Activated CD4-positive, alpha-beta T cell treated with anti-CD3 and anti-CD28 coated beads for 1 hour (primary cell): ENCODE measurements around the gene MPC1.

Experiments used
- DNase-seq: peaks from one replicate; pipeline ENCODE4 v3.0.0-alpha.2; 2020

MPC1 gene

DNA sequence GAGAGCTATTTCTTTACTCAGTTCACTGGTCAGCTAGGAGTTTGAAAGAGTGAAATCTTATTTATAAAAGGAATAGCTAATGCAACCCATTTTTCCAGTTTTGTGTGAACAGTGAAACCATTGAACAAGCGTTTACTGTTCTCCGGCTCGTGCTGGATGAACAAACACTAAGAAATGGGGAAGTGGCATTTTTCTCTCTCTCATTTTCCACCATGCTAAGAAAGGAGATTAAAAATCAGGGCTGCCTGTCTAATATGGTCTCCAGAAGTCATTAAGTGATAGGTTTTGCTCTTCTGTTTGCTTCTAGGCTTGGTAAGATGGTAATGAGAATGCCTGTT, 39.6 kb downstream of the MPC1 start:
- DNase-seq, result no peak

DNA sequence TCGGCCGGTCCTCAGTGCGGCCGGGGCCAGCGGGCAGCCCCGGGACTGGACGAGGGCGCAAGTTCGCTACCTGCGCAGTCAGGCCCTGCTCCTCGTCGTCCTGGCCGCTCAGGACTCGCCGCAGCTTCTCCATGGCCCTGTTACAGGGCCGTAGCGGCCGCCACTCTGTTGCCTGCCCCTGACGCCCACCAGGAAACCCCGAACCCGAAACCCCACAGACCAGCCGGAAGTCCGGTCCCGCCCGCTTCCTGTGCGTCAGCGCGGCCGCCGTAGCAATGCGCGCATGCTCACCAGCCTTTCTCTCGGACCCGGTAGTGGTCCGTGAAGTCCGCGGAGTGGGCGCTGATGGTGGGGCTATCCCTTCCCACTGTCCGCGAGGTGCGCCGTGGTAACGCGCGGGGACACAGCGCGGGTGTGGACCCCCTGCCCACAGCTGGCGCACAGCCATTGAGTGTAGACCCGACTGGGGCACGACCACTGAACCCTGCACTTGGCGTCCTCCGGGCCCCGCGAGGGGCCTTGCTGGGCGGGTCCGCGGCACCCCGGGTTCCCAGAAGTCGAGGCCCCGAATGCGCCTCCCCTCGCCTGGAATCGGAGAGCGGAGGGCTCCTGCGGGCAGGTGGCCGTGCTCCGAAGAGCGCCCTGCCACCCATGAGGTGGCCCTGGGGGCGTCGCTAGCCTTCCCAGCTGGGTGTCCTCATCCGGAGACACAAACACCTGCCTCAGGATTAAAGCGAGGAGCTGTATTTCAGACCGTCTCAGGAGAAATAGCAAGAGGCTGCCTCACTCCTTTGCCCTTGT, 40.2 kb downstream of the MPC1 start, which contains the start of gene SFT2D1:
Gene SFT2D1, minus strand, starts transcription at position 197 of the 801 bp plus-strand sequence. Its CDS starts 64 bp downstream, at position 133.
- DNase-seq, result peak; percentile 53

DNA sequence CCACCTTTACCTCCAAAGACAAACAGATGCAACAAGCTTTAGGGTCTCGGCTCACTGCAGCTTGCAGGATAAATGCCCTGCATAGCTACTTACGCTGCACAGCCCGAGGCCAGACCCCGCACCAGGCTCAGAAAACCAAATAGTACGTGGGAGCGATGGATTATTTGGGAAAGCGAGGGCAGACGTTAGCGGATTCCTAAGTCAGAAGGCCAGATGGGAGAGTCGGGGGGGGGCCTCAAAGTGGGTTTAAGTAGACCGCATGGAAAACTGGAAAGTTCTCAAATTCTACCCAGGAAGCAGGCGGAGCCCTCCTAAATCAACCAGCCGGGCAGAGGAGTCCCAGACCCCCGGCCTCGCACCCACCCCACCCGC, 40.8 kb downstream of the MPC1 start:
- DNase-seq, result no peak

DNA sequence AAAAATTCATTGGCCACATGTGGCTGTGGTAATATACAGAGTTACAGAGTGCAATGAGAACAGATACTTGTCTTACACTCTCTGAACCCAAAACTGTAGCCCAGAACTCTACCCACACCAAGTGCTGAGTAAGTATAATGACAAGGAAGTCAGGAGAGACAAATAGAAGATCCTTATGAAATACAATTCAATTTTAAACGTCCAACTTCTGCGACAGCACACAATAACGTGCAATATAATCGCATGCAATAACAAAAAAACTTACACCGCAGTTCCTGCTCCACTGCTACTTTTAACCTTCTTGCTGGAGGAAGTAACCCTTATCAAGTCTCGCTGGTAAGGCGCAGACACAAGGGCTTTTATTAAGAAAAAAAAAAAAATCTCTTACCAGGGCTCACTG, 41.3 kb downstream of the MPC1 start:
- DNase-seq, result no peak

DNA sequence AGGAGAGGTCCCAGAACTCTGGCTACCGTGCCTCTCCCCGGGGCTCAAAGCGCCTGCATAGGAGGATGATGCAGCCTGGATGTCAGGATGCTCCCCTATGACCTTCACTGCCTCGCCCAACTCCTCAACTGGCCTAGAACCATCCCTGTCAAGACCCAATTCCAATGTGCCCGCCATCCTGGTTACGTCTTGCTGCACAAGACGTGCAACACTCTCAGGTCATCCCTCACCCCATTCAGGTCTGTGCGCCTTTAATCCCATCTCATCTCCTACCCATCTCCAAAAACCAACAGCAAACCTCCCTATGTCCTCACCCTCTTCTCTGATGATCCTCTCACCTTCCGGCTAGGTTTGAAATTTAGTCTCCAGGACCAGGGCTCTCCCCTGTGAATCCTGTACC, 43.9 kb downstream of the MPC1 start:
- no peak for DNase-seq

DNA sequence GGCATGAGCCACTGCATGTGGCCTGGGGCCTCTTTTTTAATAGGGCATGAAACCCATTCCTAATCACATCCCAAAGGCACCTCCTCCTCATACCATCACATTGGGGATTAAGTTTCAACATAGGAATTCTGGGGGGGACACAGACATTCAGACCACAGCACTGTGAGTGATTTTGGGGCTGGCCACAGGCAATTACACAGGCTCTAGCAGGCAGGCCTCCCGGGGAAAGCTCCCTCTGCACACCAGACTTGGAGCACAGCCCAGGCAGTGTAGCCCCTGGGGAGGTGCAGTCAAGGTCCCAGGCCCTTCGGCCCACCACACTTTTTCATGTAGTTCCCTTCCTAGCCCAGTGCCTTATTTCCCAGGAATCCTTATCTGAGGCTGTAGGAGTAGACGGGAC, 45.9 kb downstream of the MPC1 start:
- DNase-seq, result no peak

DNA sequence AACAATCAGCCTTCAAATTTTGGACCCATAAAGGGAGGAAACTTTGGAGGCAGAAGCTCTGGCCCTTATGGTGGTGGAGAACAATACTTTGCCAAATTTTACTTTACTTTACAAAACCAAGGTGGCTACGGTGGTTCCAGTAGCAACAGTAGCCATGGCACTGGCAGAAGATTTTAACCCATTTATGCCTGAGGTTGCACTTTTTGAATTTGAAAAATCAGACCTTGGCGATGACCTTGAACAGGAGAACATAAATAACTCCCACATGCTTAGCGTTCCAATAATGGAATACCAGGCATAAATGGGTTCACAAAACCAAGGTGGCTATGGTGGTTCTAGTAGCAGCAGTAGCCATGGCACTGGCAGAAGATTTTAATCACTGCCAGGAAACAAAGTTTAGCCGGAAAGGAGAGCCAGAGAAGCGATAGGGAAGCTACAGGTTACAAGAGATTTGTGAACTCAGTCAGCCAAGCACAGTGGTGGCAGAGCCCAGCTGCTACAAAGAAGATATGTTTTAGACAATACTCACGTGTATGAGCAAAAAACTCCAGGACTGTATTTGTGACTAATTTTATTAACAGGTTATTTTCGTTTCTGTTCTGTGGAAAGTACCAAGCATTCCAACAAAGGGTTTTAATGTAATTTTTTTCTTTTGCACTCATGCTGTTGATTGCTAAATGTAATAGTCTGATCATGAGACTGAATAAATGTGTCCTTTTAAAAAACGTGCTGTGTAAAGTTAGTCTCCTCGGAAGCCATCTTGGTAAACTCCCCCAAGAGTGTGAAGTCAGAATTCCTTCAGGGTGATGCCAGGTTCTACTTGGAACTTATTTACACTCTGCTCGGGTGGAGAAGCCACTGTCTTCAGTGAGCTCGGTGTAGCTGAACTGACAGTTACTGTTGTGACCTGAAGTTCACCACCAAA, 47.1 kb downstream of the MPC1 start:
- DNase-seq, result no peak

DNA sequence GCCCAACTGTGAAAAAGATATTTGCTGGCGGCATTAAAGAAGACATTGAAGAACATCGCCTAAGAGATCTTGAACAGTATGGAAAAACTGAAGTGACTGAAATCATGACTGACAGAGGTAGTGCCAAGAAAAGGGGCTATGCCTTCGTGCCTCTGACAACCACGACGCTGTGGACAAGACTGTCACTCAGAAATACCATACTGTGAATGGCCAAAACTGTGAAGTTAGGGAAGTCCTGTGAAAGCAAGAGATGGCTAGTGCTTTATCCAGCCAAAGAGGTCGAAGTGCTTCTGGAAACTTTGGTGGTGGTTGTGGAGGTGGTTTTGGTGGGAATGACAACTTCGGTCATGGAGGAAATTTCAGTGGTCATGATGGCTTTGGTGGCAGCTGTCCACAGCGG, 47.9 kb downstream of the MPC1 start:
- DNase-seq, result no peak

DNA sequence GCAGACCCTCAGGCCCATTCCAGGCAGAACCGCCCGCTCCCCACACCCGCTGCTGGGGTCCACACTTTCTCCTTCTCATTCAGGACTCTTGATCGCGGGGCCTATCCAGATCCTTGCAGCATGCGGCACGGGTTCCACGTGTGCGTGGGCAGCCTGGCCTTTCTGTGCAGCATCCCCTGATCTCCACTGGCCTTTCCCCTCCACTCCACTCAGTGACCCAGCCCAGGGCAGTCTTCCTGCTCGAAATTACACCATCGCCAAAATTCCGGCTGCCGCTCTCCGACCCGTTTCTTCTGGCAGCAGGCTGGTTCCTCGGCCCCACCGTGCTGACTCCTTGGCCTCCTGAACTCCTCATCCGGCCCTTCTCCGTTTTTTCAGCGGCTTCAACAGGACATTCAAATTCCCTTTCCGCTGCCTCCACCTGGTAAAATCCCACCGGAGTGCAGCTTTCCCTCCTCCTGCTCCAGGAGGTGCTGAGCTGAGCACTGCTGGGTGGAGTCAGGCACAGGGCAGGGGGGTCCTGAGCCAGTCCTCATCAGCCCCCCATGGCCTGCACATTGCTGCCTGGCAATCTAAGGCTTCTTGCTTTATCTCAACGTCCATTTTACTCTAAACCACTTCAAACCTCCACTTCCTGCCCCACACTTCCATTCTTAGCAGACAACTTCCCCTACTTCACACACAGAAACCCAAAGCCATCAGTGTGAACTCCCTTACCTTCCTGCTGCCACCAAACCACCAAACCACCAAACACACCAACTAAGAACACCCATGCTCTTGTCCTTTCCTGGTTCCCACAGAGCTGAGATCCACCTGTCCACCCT, 49.4 kb downstream of the MPC1 start:
- no peak for DNase-seq

DNA sequence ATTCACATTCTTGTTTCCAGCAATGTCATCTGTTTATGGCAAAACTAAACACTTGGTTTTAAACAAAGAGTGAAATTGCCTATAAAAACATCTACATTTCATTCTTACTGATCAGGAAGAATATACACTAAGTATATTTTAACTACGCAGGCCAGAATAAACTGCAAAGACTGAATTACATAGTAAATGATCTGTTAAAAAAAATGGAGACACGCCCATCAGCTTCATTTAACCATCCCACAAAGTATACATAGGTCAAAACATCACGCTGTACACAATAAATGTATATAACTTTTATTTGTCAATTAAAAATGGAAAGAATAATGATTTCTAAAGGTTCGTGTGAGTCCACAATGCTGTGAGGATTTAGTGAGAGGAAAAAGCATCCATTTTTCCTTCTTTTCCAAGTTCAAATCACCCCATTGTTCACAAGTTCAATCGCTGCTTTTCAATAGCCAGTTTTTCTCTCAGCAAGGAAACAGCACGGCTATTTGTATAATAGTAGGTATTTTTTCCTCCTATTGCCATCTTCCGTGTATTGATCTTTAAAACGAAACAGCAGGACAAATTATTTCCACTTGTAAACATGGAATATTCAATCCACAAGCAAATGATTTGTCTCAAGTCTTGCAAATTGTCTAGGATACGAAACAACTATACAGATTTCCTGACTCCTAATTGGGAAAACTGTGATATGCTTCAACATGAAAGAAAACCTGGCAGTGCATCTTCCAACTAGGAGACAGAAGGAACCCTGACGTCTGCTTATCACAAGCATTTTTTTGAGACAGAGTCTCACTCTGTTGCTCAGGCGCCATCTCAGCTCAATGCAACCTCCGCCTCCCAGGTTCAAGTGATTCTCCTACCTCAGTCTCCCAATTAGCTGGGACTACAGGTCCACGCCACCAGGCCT, 51.0 kb downstream of the MPC1 start:
- DNase-seq, result no peak

DNA sequence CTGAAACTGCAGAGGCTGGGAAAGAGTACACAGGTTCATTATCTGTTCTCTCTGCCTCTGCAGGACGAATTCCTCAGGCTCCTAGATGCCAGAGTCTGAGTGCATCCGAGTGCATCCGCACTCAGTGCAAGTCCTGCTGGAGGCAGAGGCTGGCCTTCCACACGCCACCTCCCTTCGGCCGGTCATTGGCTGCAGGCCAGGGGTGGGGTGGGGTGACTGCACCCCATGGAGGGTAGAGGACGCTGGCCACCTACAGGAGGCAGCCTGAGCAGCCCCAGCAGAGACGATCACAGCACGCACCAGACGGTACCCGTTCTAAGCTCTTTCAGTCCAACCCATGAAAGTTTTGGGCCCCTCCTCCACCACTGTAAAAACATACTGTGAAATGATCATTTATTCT, 52.1 kb downstream of the MPC1 start:
- DNase-seq, result no peak

DNA sequence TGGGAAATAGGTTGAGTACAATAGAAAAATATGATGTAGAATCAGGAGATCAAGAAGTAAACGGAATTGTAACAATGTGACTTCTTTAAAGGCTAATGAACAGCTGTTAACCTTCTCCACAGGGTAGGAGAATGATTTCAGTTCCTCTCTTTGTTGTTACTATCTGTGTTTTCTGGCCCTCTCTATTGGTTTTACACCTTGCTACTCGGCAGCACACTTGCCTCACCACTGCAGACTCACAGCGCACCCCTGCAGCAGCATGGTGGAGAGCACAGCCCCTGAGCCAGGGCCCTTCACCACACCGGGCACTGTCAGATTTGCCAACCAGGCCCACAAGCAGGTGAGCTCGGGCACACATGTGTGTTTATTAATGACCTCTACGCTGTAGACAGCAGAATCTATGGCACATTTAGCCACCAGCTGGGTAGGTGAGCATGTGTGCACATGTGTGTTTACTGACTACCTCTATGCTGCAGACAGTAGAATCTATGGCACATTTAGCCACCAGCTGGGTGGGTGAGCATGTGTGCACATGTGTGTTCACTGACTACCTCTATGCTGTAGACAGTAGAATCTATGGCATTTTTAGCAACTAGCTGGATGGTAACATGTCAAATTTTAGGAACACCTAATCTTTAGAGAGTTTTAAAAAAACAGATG, 57.2 kb downstream of the MPC1 start:
- no peak for DNase-seq

DNA sequence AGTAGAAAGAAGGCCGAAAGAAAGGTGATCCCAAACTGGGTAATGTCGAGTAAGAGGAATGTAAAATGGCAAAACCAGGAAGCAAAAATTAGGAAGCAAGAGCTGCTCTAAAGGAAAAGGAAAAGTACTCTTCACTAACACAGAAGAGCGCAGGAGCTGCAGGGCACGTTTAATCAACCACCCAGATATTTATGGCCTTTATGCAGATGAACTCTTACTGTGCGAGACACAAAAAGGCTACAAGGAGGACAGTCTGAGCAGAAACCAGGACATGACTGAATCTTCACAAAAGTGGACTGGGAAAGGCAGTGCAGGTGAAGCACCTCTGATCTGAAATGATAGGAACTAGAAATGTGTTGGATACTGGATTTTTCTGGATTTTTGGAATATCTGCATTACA, 59.3 kb downstream of the MPC1 start:
- no peak for DNase-seq

DNA sequence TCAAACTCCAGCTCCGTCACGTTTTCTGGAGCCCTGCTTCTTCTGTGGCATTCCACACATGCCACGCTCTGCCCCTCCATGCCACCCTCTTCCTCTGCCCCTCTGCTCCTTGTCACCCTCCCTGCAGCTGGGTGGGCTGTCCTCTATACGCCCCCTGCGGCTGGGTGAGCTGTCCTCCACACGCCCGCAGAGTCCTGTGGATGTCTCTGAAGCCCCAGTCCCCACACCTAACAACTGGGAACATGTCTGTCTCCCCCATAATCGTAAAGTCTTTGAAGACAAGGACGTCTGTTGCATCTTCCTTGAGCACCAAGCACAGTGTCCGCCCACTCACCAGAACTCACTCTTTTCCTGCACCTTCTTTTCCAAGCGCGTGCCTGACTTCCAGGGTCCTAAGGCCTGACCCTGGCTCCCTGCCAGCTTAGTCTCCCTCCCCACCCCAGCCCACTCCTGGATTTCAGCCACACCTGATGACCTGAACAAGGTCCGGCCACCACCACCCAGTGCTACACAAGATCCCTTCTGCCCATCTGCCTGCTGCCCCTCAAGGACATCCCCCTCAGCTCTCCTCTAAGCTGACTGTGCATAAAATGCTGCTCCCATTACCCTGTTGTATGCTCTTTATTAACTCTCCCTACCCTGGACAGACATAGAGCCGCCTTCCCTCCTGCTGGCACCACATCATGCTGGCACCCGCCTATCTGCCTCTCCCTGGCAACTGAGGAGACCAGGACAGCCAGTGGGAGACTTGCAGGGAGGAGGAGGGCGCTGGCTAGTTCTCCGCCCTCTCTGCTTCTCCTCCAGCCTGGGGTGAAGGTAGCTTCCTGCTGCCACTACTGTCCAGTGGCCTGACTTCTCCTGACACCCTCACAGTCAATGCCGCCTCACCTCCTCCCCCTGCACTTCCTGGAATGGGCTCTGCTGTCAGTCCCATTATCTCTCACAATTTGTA, 63.8 kb downstream of the MPC1 start:
- DNase-seq, result no peak

DNA sequence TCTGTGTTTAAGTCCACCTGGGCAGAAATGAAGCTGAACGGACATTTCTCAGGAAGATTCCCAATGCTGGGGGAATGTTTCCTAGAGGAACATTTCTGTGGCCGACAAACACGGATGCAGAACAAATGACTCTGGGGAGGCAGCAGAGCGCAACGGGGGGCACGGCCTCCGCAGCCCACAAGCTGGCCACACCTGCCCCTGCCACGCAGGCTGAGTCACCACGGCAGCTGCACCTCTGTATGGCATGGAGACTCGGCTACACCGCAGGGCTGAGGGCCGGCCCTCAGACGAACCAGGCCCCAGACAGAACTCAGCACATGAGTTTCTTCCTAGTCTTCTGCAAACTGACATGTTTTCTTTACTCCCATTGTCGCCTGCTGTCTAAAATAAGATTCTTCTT, 64.5 kb downstream of the MPC1 start:
- DNase-seq, result no peak

DNA sequence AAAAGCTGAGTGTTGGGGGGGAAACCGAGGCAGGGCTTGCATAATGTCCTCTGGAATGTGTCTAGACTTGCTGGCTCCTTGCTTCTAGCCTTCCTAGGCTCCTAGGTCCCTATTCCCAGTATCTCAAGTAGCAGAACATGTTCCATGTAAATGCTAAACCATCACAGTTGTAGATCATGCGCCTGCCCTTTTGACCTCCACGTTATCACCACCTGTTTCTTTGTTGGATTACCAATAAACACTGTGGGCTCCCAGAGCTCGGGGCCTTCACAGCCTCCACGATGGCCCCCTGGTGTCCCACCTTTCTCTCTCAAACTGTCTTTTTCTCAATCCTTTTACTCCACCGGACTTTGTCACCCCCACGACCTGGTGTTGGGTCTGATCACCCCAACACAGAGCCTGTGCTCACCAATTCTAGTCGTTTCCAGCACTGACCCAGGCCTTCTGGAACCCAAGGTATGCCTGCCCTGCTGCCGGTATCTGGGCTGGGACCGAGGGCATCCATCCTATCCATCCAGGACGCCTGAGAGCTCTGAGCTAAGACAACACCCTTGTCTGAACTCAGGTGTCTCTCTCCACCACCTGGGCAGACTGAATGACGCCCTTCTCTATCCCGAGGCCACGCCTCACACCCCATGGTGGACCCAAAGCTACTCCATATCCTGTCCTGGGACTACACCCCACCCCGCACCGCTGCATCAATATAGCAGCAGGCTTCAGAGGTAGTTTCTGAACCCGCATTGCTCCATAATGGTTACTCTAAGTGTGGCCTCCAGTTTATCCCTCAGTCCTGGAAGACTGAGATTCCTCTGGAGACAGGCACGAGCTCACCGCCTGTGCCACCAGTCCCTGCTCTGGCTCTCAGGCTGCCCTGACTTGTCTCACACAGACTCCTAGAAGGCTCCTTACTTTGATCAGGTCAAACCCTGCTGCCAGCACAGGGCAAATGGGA, 65.2 kb downstream of the MPC1 start:
- no peak for DNase-seq

DNA sequence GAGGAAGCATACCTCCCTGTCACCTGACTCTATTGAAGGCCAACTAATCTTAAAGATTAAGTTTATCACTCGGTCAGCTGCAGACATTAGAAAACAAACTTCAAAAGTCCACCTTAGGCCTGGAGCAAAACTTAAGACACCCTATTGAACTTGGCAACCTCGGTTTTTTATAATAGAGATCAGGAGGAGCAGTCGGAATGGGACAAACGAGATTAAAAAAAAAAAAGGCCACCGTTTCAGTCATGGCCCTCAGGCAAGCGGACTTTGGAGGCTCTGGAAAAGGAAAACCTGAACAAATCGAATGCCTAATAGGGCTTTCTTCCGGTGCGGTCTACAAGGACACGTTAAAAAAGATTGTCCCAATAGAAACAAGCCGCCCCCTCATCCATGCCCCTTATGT, 67.3 kb downstream of the MPC1 start:
- DNase-seq, result no peak
